PC-9 (cell line): ENCODE results near the gene DEXI. TPM values are rescaled to one million over a fixed set of nuclear protein-coding genes. Genes with fewer than 3 reads are reported as not detected.

ENCODE experiments used
- BruUV-seq: library from RNA; stranded (reverse); fragments of 400-500 nt; replicated peaks from 2 replicates; lab custom pipeline; 2021; lab: Mats Ljungman, UMichigan
- CTCF ChIA-PET: fragments of 300-600 bp; sonication (Branson Sonifier 250); formaldehyde crosslinking; loops from one replicate; lab custom pipeline; 2022; ENCODE audit warnings: antibody characterized with exemption; lab: Charles Lee
- POLR2A ChIA-PET: fragments of 300-600 bp; sonication (Branson Sonifier 250); formaldehyde crosslinking; loops from one replicate; lab custom pipeline; 2022; ENCODE audit warnings: antibody characterized with exemption; ENCODE audit not compliant: unreplicated experiment; lab: Charles Lee
- DNase-seq, 2 experiments: peaks; one replicate each; pipeline versions ENCODE4 v3.0.0 to v3.0.0-alpha.2; 2015 to 2022; ENCODE audit warnings: mixed read lengths in 1 of 2
- H2AFZ ChIP-seq: fragments of 200-600 bp; sonication (generic); 2 replicates; pipeline ENCODE4 v1.8.1; 2017; ENCODE audit warnings: antibody characterized with exemption
- H3F3A ChIP-seq: fragments of 200-600 bp; sonication (generic); 2 replicates; pipeline ENCODE4 v1.8.1; 2017; ENCODE audit warnings: antibody characterized with exemption, mild to moderate bottlenecking, low read depth; ENCODE audit not compliant: insufficient read depth
- H3K27ac ChIP-seq: fragments of 200-600 bp; sonication (generic); 2 replicates; pipeline ENCODE4 v1.6.1; 2016; ENCODE audit warnings: mixed run types
- H3K27me3 ChIP-seq: fragments of 200-600 bp; sonication (generic); 2 replicates; pipeline ENCODE4 v1.6.1; 2016; ENCODE audit warnings: low read depth, mixed run types; ENCODE audit not compliant: insufficient read depth
- H3K36me3 ChIP-seq: fragments of 200-600 bp; sonication (generic); 2 replicates; pipeline ENCODE4 v1.6.1; 2016; ENCODE audit warnings: low read depth, mixed run types
- H3K4me1 ChIP-seq: fragments of 200-600 bp; sonication (generic); replicated peaks from 2 replicates; pipeline ENCODE4 v1.6.1; 2016; ENCODE audit warnings: mixed run types; ENCODE audit not compliant: insufficient read depth
- H3K4me2 ChIP-seq: fragments of 200-600 bp; sonication (generic); 2 replicates; pipeline ENCODE4 v1.6.1; 2017; ENCODE audit warnings: mixed run types
- H3K4me3 ChIP-seq: fragments of 200-600 bp; sonication (generic); 2 replicates; pipeline ENCODE4 v1.6.1; 2016; ENCODE audit warnings: mixed run types
- H3K79me2 ChIP-seq: fragments of 200-600 bp; sonication (generic); 2 replicates; pipeline ENCODE4 v1.6.1; 2017; ENCODE audit warnings: low read depth, mixed run types
- H3K9me2 ChIP-seq: fragments of 200-600 bp; sonication (generic); 2 replicates; pipeline ENCODE4 v1.8.1; 2017; ENCODE audit warnings: mild to moderate bottlenecking; ENCODE audit not compliant: insufficient read depth
- H3K9me3 ChIP-seq: fragments of 200-600 bp; sonication (generic); 2 replicates; pipeline ENCODE4 v1.8.1; 2016; ENCODE audit warnings: low read depth; ENCODE audit not compliant: insufficient read depth
- H4K20me1 ChIP-seq: fragments of 200-600 bp; sonication (generic); 2 replicates; pipeline ENCODE4 v1.8.1; 2017; ENCODE audit not compliant: insufficient read depth
- EZH2 ChIP-seq: fragments of 200-600 bp; sonication (generic); IDR thresholded peaks from 2 replicates; pipeline ENCODE4 v1.8.0; 2017; ENCODE audit warnings: antibody characterized with exemption, low read depth
- intact Hi-C: fragments of 100-400 bp; cut with micrococcal nuclease; formaldehyde crosslinking; loops from one replicate; pipeline ENCODE4 v1.10.0; 2022; ENCODE audit not compliant: unreplicated experiment
- total RNA-seq: library from RNA; stranded (reverse); gene quantifications from 2 replicates; pipeline ENCODE4 v1.2.3, GENCODE V29; 2021
- TF ChIP-seq, protein P1 (sequence below): fragments of 200-600 bp; sonication (generic); conservative IDR thresholded peaks from 2 replicates; pipeline ENCODE4 v1.6.1; 2017; ENCODE audit warnings: mixed run types, antibody characterized with exemption, mild to moderate bottlenecking, moderate library complexity

The DEXI gene
- total RNA-seq, 1 experiment from 2014 or later, result 33.1 TPM

DNA sequence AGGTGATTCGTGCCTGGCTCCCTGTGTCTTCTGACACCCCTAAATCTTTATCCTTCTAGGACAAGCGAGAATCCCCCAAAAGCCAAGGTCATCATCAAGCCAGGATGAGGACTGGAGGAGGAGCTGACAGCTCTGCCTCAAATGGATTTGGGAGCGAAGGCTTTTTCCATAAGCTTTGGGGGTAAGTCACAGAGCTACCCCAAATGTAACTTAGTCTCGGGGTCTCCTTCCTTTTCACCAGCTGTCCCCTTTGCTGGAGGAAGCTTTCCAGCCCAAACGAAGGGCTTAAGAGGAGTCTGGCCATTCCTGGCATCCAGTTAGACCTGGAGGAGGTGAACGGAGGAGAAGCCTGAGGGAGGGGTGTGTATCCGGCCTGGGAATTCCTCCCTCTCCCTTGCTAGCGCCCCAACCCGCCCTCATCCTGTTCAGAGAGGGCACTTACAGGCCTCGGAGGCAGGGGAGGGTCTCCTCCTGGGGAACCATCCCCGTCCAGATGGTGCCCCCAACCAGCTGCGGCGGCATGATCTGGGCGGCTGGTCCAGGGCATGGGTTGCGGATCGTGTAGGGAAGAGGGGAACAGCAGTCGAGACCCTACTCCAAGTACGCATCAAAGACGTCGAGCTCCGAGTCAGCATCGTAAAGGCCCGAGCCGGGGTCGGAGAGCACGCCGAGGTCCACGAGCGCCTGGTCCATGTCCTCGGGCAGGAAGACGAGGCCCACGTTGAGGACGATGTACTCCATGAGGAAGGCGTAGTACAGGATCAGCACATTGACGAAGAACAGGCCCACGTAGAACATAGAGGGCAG, 938 bp downstream of the DEXI start:
- H4K20me1 ChIP-seq, result peaks cover 21% of the 10 kb centered on the region
- ChIA-PET POLR2A (interaction anchor here (0.6 kb wide), 1 partner anchor 56 kb away, joined by 4 read pairs; no protein-coding TSS in a partner anchor), CTCF (interaction anchor here (0.7 to 1.0 kb wide), 2 partner anchors 426 to 434 kb away, joined by 3 to 7 read pairs; no protein-coding TSS in a partner anchor)
- intact Hi-C loops, result no loop called here
- H3F3A ChIP-seq, result no peaks in the 10 kb centered on the region
- peak overlapping the region; percentile 89 for H2AFZ ChIP-seq
- H3K36me3 ChIP-seq, result peaks cover 4% of the 10 kb centered on the region; the same call in 1 of the 2 replicates
- TF ChIP-seq, protein P1, sequence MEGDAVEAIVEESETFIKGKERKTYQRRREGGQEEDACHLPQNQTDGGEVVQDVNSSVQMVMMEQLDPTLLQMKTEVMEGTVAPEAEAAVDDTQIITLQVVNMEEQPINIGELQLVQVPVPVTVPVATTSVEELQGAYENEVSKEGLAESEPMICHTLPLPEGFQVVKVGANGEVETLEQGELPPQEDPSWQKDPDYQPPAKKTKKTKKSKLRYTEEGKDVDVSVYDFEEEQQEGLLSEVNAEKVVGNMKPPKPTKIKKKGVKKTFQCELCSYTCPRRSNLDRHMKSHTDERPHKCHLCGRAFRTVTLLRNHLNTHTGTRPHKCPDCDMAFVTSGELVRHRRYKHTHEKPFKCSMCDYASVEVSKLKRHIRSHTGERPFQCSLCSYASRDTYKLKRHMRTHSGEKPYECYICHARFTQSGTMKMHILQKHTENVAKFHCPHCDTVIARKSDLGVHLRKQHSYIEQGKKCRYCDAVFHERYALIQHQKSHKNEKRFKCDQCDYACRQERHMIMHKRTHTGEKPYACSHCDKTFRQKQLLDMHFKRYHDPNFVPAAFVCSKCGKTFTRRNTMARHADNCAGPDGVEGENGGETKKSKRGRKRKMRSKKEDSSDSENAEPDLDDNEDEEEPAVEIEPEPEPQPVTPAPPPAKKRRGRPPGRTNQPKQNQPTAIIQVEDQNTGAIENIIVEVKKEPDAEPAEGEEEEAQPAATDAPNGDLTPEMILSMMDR, result no peak
- no peak for TF ChIP-seq EZH2
- no peaks in the 10 kb centered on the region for H3K9me2 ChIP-seq
- peaks cover 51% of the 10 kb centered on the region for H3K79me2 ChIP-seq
- H3K4me1 ChIP-seq, result peaks cover 42% of the 10 kb centered on the region
- H3K27me3 ChIP-seq, result no peaks in the 10 kb centered on the region
- peak overlapping the region; percentile 56 for H3K4me3 ChIP-seq
- no peak overlapping the region for H3K27ac ChIP-seq
- H3K4me2 ChIP-seq, result peak overlapping the region; percentile 94
- H3K9me3 ChIP-seq, result no peaks in the 10 kb centered on the region
- TSS peak; percentile 30 for BruUV-seq
- no peak for DNase-seq

DNA sequence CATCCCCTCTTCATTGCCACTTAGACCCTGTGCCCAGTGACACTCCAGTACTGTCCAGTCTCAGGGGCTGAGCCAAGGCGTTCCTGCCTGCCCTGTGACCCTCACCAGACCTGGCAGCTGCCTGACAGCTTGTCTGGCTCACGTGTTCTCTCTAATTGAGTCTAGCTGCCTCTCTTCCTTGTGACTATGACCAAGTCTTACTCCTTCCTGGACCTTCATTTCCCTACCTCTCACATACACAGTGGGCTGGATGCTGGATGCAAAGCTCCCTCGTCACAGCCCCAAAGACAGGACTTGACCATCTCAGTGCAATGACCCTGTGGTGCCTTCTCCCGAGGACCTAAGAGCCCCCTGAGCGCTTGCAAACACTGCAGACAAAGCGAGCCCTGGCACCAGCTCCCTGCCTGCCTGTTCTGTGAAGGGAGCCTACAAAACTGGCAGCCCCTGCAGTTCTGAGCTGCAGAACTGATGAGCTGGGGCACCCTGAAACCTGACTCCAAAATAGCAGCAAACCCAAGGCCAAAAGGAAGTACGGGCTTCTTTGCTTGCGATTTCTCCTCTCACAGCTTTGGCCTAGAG, 1.7 kb downstream of the DEXI start:
- ChIA-PET CTCF (interaction anchor here (1.0 kb wide), 1 partner anchor 425 kb away, joined by 7 read pairs; no protein-coding TSS in a partner anchor), POLR2A (interaction anchor here (0.6 kb wide), 1 partner anchor 55 kb away, joined by 4 read pairs; no protein-coding TSS in a partner anchor)

DNA sequence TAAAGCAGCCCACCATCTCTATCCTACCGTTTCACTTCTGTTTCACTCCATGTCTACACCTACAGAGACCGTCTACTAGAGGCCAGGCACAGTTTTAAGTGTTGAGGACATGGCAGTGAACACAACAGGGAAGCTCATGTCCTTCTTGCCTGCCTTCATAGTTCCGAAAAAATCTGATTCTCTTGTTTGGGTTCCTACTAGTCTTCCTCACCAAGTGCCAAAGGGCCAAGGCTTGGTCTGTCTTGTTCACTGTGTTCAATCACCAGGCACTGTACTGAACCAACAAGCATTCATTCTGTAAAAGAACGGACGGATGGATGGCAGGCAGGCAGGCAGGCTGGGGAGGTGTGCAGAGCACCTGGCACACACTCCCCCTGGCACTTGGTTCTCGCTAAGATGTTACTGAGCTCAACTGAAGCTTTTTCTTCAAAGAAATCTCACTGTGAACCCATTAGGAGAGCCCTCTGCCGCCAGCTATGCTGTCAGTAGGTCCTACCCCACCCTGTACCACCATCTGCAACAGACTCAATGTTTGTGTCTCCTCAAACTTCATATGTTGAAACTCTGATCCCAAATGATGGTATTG, 2.5 kb downstream of the DEXI start:
- Histone ChIP-seq H3K27me3 (no peaks in the 10 kb centered on the region), H3K79me2 (peaks cover 45% of the 10 kb centered on the region), H2AFZ (no peak overlapping the region), H3K4me2 (peak overlapping the region; percentile 94), H3F3A (no peaks in the 10 kb centered on the region), H4K20me1 (peaks cover 24% of the 10 kb centered on the region), H3K9me3 (no peaks in the 10 kb centered on the region), H3K4me3 (no peak overlapping the region; the same call in 1 of the 2 replicates), H3K36me3 (peaks cover 4% of the 10 kb centered on the region; the same call in 1 of the 2 replicates), H3K27ac (no peak overlapping the region), H3K4me1 (peaks cover 28% of the 10 kb centered on the region), H3K9me2 (no peaks in the 10 kb centered on the region)
- intact Hi-C loops, result no loop called here
- BruUV-seq, result no TSS peak
- TF ChIP-seq, protein P1, result no peak
- no peak for TF ChIP-seq EZH2
- ChIA-PET CTCF (no interaction called here), POLR2A (no interaction called here)
- no peak for DNase-seq

More for the DNA sequence above, 1.7 kb downstream of the DEXI start:
- Histone ChIP-seq H3F3A (no peaks in the 10 kb centered on the region), H3K4me1 (peaks cover 35% of the 10 kb centered on the region), H3K79me2 (peaks cover 51% of the 10 kb centered on the region), H3K9me3 (no peaks in the 10 kb centered on the region), H3K36me3 (peaks cover 4% of the 10 kb centered on the region; the same call in 1 of the 2 replicates), H3K9me2 (no peaks in the 10 kb centered on the region), H4K20me1 (peaks cover 21% of the 10 kb centered on the region), H3K27me3 (no peaks in the 10 kb centered on the region), H3K4me3 (peak overlapping the region; percentile 56), H2AFZ (no peak overlapping the region), H3K4me2 (peak overlapping the region; percentile 94), H3K27ac (no peak overlapping the region)
- TF ChIP-seq EZH2, result no peak
- TF ChIP-seq, protein P1, result no peak
- BruUV-seq, result no TSS peak
- intact Hi-C loops, result no loop called here
- no peak for DNase-seq
